Measurements from ENCODE around the gene IL17RE. TPM values are rescaled to one million over a fixed set of nuclear protein-coding genes. Genes with fewer than 3 reads are reported as not detected.

The IL17RE gene
- total RNA-seq, 3 donors from 2014 or later, result 11.5 to 22.0 (median 11.7) TPM

DNA sequence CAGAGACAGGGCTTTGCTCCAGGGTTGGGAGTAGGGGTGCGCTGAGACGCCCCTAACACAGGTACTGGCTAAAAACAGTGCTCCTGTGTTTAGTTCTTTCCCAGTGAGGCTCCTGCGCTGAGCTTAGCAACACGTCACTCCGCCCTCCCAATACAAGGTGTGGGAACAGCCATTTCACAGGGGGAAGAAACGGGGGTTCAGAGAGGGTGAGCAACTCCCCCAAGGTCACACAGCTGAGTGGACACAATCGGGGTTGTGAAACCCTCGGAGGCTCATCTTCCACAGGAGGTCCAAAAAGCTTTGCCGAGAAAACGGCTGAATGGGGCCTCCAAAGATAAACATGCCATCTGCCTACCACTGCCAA lies 48.9 kb downstream of the IL17RE start:
- H3K4me1 ChIP-seq, result peaks cover 0 to 6% of the 10 kb centered on the region in 2 donors
- no peaks in the 10 kb centered on the region for H3K36me3 ChIP-seq
- H3K9me3 ChIP-seq, result no peaks in the 10 kb centered on the region
- DNase-seq (ENCODE audit: low spot score in 2 of 2), result no peak
- peak overlapping the region; percentile 47 to 72 (median 62) for H3K4me3 ChIP-seq
- intact Hi-C loops (cut with DNase I; ENCODE audit: low total_unique reads), result no loop called here
- H3K27ac ChIP-seq, result no peak overlapping the region
- no peaks in the 10 kb centered on the region for H3K27me3 ChIP-seq
- no peak for TF ChIP-seq POLR2AphosphoS5 (IDR thresholded peaks at IDR 0.05)
- TF ChIP-seq, protein P1, sequence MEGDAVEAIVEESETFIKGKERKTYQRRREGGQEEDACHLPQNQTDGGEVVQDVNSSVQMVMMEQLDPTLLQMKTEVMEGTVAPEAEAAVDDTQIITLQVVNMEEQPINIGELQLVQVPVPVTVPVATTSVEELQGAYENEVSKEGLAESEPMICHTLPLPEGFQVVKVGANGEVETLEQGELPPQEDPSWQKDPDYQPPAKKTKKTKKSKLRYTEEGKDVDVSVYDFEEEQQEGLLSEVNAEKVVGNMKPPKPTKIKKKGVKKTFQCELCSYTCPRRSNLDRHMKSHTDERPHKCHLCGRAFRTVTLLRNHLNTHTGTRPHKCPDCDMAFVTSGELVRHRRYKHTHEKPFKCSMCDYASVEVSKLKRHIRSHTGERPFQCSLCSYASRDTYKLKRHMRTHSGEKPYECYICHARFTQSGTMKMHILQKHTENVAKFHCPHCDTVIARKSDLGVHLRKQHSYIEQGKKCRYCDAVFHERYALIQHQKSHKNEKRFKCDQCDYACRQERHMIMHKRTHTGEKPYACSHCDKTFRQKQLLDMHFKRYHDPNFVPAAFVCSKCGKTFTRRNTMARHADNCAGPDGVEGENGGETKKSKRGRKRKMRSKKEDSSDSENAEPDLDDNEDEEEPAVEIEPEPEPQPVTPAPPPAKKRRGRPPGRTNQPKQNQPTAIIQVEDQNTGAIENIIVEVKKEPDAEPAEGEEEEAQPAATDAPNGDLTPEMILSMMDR (IDR thresholded peaks at IDR 0.05), result no peak
- TF ChIP-seq POLR2A (IDR thresholded peaks at IDR 0.05), result no peak

- DNase-seq (ENCODE audit: low spot score in 2 of 2), result no peak
- Histone ChIP-seq H3K27ac (no peak within 1 kb of the TSS), H3K36me3 (no peaks in the 10 kb centered on the region), H3K9me3 (no peaks in the 10 kb centered on the region), H3K4me1 (peaks cover 0 to 6% of the 10 kb centered on the region in 2 donors), H3K4me3 (peak within 1 kb of the TSS; percentile 47 to 72 (median 62)), H3K27me3 (no peaks in the 10 kb centered on the region)
- TF ChIP-seq POLR2A (IDR thresholded peaks at IDR 0.05), result no peak
- intact Hi-C loops (cut with DNase I; ENCODE audit: low total_unique reads), result no loop called here
These were observed 49.5 kb downstream of the IL17RE start, which contains the start of gene PRRT3 for GRCh38 chr3:9951962-9952805. Gene PRRT3 (minus strand): TSS chr3:9952408. CDS start chr3:9950115, 2,293 bp downstream.

DNA sequence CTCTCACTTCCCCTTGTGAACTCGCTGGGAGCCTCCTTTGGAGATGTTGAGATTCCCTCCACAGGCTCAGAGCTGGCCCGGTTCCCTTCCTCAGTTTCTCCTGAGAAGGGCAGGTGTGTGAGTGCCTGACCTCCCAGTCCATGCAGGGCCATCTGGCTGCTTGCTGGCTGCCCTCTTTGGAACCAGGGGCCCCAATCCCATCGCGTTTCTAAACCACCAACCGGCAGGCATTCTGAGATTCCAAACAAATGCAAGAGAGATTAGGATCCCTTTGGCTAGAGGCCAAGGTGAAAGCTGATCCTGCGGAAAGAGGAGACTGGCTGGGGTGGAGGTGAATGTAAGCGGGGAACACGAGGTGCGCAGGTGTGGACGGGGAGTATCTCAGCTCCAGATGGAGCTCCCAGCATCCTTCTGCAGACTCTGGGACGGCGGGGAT lies 52.4 kb downstream of the IL17RE start:
- intact Hi-C loops (cut with DNase I; ENCODE audit: low total_unique reads), result no loop called here
- Histone ChIP-seq H3K27ac (peak overlapping the region in 1 of 2 donors; percentile 81), H3K36me3 (no peaks in the 10 kb centered on the region)

DNA sequence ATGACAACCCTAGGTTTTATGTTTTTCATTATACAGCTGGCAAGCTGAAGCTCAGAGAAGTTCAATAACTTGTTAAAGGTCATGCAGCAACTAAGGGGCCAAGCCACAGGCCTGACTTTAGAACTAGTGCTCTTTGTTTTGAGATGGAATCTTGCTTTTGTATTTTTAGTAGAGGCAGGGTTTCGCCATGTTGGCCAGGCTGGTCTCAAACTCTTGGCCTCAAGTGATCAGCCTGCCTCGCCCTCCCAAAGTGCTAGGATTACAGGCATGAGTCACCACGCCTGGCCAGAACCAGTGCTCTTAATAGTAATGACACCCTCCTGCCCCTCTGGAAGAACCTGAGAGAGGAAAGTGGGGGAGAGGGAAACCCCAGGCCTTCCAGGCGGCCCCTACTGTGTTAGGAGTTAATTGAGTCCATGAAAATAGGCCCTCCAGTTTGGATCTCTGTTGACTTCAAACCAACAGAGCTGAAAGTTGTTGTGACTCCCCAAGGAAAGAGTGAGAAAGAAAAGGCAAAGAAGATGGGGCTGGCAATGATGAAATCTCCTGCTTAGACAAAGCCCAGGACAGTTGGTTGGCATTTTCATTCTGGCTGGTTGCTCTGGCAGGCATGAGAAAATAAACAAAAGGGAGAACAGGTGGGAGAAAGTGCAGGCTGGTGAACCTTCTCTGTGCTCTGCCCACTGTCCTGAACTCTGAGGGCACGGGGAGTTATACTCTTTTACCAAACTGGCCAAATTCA lies 53.1 kb downstream of the IL17RE start:
- H3K36me3 ChIP-seq, result no peaks in the 10 kb centered on the region
- no peaks in the 10 kb centered on the region for H3K27me3 ChIP-seq
- H3K4me1 ChIP-seq, result no peaks in the 10 kb centered on the region
- H3K9me3 ChIP-seq, result no peaks in the 10 kb centered on the region
- intact Hi-C loops (cut with DNase I; ENCODE audit: low total_unique reads), result no loop called here
- peak overlapping the region; percentile 58 to 81 for H3K27ac ChIP-seq
- H3K4me3 ChIP-seq, result no peak overlapping the region
- no peak for DNase-seq (ENCODE audit: low spot score in 2 of 2)
- TF ChIP-seq, protein P1 (IDR thresholded peaks at IDR 0.05), result no peak
- no peak for TF ChIP-seq POLR2A (IDR thresholded peaks at IDR 0.05)

More for the DNA sequence above, 52.4 kb downstream of the IL17RE start:
- TF ChIP-seq, protein P1 (IDR thresholded peaks at IDR 0.05), result no peak
- TF ChIP-seq POLR2AphosphoS5 (IDR thresholded peaks at IDR 0.05), result no peak
- no peak for TF ChIP-seq POLR2A (IDR thresholded peaks at IDR 0.05)
- Histone ChIP-seq H3K27me3 (no peaks in the 10 kb centered on the region), H3K4me3 (no peak overlapping the region), H3K4me1 (no peaks in the 10 kb centered on the region), H3K9me3 (no peaks in the 10 kb centered on the region)
- no peak for DNase-seq (ENCODE audit: low spot score in 2 of 2)

- no peaks in the 10 kb centered on the region for H3K27me3 ChIP-seq
- intact Hi-C loops (cut with DNase I; ENCODE audit: low total_unique reads), result no loop called here
- TF ChIP-seq, protein P1 (IDR thresholded peaks at IDR 0.05), result no peak
- no peak for TF ChIP-seq POLR2A (IDR thresholded peaks at IDR 0.05)
- TF ChIP-seq POLR2AphosphoS5 (IDR thresholded peaks at IDR 0.05), result no peak
- no peak overlapping the region for H3K27ac ChIP-seq
- no peaks in the 10 kb centered on the region for H3K9me3 ChIP-seq
- H3K4me1 ChIP-seq, result no peaks in the 10 kb centered on the region
- DNase-seq (ENCODE audit: low spot score in 2 of 2), result no peak
- no peaks in the 10 kb centered on the region for H3K36me3 ChIP-seq
- no peak overlapping the region for H3K4me3 ChIP-seq
These were observed 54.6 kb downstream of the IL17RE start for GRCh38 chr3:9957214-9957613.

Data from breast epithelium (tissue), 4 donors.